Keratinocyte (primary cell): ENCODE data around the gene CST7.
"Not testable (repeated sequence)": the region's sequence is repeated elsewhere in the genome, so short reads cannot be mapped to it uniquely, and the experiment has no call there.

ENCODE experiments used
- CTCF ChIP-seq, 3 experiments: IDR thresholded peaks in 1 of 3; conservative IDR thresholded peaks in 1 of 3; optimal IDR thresholded peaks in 1 of 3; 2 replicates in 2 of 3; 3 replicates in 1 of 3; pipeline versions ENCODE3 to v1.5.1; 2011; ENCODE audit warnings: low read length in 3 of 3, mild to moderate bottlenecking in 3 of 3, moderate library complexity in 2 of 3, control low read depth in 1 of 3, inconsistent platforms in 1 of 3; ENCODE audit not compliant: insufficient read depth in 2 of 3; ENCODE audit errors: extremely low read depth in 1 of 3
- EZH2 ChIP-seq: IDR thresholded peaks from one replicate; pipeline ENCODE4 v1.6.1; 2012; ENCODE audit warnings: inconsistent platforms, mild to moderate bottlenecking, low read length, moderate library complexity

GRCh38 chr20:24931893-24932292 is 17.2 kb upstream of the CST7 start:
- not testable (repeated sequence) for TF ChIP-seq CTCF (optimal IDR thresholded peaks at IDR 0.05 in 1 of 3, IDR thresholded peaks at IDR 0.05 in 1 of 3, conservative IDR thresholded peaks at IDR 0.05 in 1 of 3; ENCODE audit: extremely low read depth in 1 of 3, insufficient read depth in 2 of 3, low read length in 3 of 3); EZH2
